Spinal cord (tissue), 10 donors: ENCODE results near the gene AIG1. TPM values are rescaled to one million over a fixed set of nuclear protein-coding genes. Genes with fewer than 3 reads are reported as not detected.

ENCODE experiments used
- DNase-seq, 6 donors: peaks; one replicate each; pipeline versions ENCODE4 v3.0.0 to v3.0.0-alpha.2; 2013 to 2015; ENCODE audit warnings: low spot score in 6 of 6, low read depth in 4 of 6
- H3K27ac ChIP-seq: one replicate; pipeline ENCODE4 v1.5.1; 2013; ENCODE audit warnings: low read depth, low read length, control low read depth
- H3K27me3 ChIP-seq: one replicate; pipeline ENCODE4 v1.6.1; 2013; ENCODE audit warnings: low read length; ENCODE audit not compliant: control insufficient read depth, insufficient read depth
- H3K36me3 ChIP-seq: one replicate; pipeline ENCODE4 v1.6.1; 2013; ENCODE audit warnings: low read length; ENCODE audit not compliant: control insufficient read depth, insufficient read depth
- H3K4me1 ChIP-seq: one replicate; pipeline ENCODE4 v1.6.1; 2013; ENCODE audit warnings: low read length; ENCODE audit not compliant: control insufficient read depth, insufficient read depth
- H3K4me3 ChIP-seq: one replicate; pipeline ENCODE4 v1.5.1; 2013; ENCODE audit warnings: low read depth, low read length, control low read depth
- H3K9me3 ChIP-seq: one replicate; pipeline ENCODE4 v1.6.1; 2013; ENCODE audit warnings: low read length; ENCODE audit not compliant: control insufficient read depth, insufficient read depth
- WGBS: methylation state at CpG from one replicate; pipeline ENCODE4 v1.1.5; 2013; ENCODE audit warnings: missing lambda C conversion rate; ENCODE audit not compliant: insufficient coverage; 5-methylcytosine and 5-hydroxymethylcytosine counted together
- polyA plus RNA-seq, 2 donors: library from polyadenylated mRNA; unstranded; fragments of 120-200 nt; gene quantifications; one replicate each; pipeline ENCODE4 v1.2.1, GENCODE V29; 2013; ENCODE audit not compliant: insufficient read length in 2 of 2
- total RNA-seq, 2 donors: library from RNA; depleted of rRNA in 1 of 2; stranded (reverse); fragments of 120-200 nt in 1 of 2; fragments of >200 nt in 1 of 2; gene quantifications; one replicate each; pipeline versions ENCODE4 v1.2.3 to v1.2.4, GENCODE V29; 2013 to 2014
- donor health status: healthy.

Gene AIG1
- total and polyA plus RNA-seq, 4 donors, result 56.5 to 72.6 (median 70.3) TPM

DNA sequence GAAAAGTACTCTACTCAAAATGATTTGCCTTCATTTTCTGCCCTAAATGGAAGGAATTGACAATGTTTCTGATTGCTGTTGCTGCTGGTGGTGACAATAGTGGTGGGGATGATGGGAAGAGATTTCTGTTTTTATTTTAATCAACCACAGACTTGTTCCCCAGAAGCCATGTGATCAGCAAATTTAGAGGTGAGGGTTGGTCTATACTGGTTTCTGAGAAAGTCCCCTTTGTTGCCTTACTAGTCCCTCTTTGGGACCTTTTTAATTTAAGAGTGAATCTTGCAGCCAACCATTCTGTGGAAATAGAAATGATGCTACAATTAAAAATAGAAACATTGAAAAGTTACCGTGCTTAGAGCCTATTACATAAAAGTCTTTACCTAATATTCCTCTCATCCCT, 43.2 kb downstream of the AIG1 start:
- WGBS, result no CpG with 5 or more reads among the region's 1 CpG
- Histone ChIP-seq H3K27me3 (no peaks in the 10 kb centered on the region), H3K36me3 (no peaks in the 10 kb centered on the region), H3K4me3 (no peak overlapping the region), H3K27ac (no peak overlapping the region), H3K4me1 (no peaks in the 10 kb centered on the region), H3K9me3 (no peaks in the 10 kb centered on the region)
- no peak for DNase-seq

DNA sequence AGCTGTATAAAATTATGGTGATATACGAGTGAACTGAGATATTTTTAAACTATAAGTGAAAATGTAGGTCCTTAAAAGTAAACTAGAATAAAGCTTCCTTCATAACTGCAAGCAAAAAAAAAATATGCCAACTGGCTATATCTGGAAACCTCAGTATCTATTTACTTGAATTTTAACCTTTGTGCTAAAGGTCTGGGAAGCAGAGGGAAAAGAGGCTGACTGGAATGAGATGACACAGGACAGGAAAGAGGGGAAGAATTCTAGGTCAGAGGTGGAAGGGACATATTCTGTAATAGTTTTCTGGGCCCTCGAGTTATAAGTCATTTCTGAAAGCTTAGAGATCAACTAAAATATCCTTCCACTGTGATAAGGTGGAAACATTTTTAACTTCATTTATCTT, 46.8 kb downstream of the AIG1 start:
- no peaks in the 10 kb centered on the region for H3K9me3 ChIP-seq
- no peaks in the 10 kb centered on the region for H3K36me3 ChIP-seq
- no peaks in the 10 kb centered on the region for H3K4me1 ChIP-seq
- no peak overlapping the region for H3K4me3 ChIP-seq
- H3K27me3 ChIP-seq, result no peaks in the 10 kb centered on the region
- no CpG with 5 or more reads among the region's 2 CpGs for WGBS
- no peak overlapping the region for H3K27ac ChIP-seq
- peak in 1 of 6 donors; percentile 4 for DNase-seq

DNA sequence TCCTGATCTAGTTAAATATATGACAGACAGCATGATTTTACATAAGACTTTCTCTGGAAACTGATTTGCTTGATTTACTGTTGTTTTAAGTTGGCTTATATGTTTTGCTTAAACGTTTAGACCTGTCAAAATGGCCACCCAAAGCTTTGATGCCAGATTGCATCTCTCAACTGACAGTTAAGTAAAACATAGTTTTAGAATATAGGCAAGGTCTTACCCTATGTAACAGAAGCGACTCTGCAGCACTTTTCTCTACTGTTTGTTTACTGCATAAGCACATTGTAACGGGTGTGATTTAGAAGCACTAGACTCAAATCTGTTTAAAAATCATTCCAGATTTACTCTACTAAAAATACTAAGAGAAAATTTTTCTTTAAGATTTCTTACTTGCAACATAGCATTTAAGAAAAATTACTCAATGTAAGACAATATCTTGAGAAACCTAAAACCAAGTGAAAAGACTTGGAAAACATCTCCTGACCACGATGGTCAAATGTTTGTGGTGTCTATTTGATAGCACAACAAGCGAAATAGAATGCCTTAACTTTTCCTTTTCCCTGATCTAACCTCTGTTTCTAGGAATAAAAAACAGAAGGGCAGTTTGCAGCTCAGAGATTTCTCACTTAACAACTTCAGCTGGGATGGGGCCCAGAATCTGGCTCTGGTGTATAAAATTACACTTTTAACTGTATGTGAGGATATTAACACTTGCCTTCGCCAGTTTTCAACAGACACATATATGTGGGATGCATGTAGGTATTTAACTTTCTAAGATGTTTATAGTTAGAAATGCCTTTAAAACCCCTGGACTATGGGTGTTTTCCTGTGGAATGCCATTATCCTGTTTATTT, 47.4 kb downstream of the AIG1 start:
- Histone ChIP-seq H3K9me3 (no peaks in the 10 kb centered on the region), H3K27me3 (no peaks in the 10 kb centered on the region), H3K4me1 (no peaks in the 10 kb centered on the region), H3K4me3 (no peak overlapping the region), H3K27ac (no peak overlapping the region), H3K36me3 (no peaks in the 10 kb centered on the region)
- whole genome bisulfite sequencing, result 33% methylated on average over 1 of the region's 6 CpGs
- peak in 1 of 6 donors; percentile 82 for DNase-seq

DNA sequence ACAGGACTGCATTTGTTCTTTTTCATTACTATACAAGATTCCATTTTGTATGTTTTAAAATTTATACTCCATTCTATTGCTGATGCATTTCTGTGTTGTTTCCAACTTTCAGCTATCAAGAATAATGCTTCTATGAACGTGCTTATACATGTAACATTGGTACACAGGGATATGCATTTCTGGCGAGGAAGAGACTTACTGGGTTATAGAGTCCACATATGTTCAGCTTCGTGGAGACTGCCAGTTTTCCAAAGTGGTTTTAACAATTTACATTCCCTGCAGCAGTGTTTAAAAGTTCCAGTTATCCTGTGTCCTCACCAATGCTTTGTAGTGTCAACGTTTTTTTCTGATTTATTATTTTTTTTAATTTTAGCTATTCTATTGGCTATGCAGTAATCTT, 48.5 kb downstream of the AIG1 start:
- H3K4me3 ChIP-seq, result no peak overlapping the region
- DNase-seq, result peak in 1 of 6 donors; percentile 55
- H3K36me3 ChIP-seq, result no peaks in the 10 kb centered on the region
- no peaks in the 10 kb centered on the region for H3K27me3 ChIP-seq
- H3K9me3 ChIP-seq, result no peaks in the 10 kb centered on the region
- no peaks in the 10 kb centered on the region for H3K4me1 ChIP-seq
- H3K27ac ChIP-seq, result no peak overlapping the region
- WGBS, result 50% methylated on average over 2 of the region's 4 CpGs

DNA sequence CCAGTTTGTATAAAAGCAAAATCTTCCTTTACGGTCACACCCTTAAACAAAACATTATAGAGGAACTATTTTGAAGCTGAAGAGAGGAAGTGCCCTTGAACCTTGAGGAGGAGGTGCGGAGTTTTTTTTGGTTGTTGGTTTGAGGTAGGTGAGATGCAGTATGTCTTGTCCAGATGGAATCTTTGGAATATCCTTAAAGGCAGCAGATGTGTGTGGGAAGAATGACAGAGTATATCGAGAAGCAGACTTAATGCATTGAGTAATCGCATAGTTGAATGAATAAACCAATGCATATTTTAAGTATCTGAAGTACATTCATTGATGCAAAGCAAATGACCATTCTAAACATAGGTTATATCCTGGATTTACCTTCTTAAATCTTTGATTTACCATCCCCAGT, 49.9 kb downstream of the AIG1 start:
- no peaks in the 10 kb centered on the region for H3K27me3 ChIP-seq
- no peak for DNase-seq
- H3K4me1 ChIP-seq, result no peaks in the 10 kb centered on the region
- H3K9me3 ChIP-seq, result no peaks in the 10 kb centered on the region
- no peaks in the 10 kb centered on the region for H3K36me3 ChIP-seq
- H3K27ac ChIP-seq, result no peak overlapping the region
- 100% methylated on average over 1 of the region's 4 CpGs for WGBS
- H3K4me3 ChIP-seq, result no peak overlapping the region

DNA sequence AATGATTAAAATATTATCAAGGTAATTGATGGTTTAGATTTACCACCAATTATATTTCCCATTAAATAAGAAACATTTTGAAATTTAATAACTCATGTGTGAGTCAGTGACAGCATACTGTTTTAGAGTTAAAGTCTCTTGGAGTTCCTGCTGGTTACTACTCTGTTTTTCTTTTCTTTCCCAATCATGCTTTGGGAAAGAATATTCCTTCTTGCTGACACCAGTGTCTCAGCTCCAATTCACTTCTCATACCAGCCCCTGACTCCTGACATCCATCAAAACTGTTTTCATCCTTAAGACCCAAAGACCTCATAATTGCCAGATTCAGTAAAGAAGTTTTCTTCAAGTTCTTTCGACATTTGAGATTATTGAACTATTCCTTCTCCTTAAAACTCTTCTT, 50.3 kb downstream of the AIG1 start:
- Histone ChIP-seq H3K36me3 (no peaks in the 10 kb centered on the region), H3K4me3 (no peak overlapping the region), H3K27me3 (no peaks in the 10 kb centered on the region), H3K4me1 (no peaks in the 10 kb centered on the region), H3K27ac (no peak overlapping the region), H3K9me3 (no peaks in the 10 kb centered on the region)
- DNase-seq, result no peak
- 100% methylated on average over 1 of the region's 1 CpG for WGBS

DNA sequence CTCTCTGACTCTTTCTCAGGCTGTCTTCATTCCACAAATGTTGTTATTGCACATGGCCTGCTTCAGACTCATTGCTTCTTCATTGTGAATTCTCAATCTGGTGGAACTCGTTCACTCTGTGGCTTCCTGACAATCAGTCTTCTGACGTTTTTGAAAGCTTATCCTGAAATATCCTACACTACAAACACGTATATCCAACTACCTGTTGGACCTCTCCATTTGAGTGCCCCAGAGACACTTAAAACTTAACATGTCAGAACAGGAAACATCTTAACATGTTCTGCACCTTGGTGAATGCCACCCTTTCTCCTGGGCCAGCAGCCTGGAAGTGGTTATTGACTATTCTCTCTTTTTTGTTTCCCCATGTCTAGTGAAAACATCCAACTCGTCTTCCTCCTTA, 50.8 kb downstream of the AIG1 start:
- H3K27ac ChIP-seq, result no peak overlapping the region
- 91% methylated on average over 4 of the region's 4 CpGs for WGBS
- DNase-seq, result no peak
- no peaks in the 10 kb centered on the region for H3K27me3 ChIP-seq
- no peaks in the 10 kb centered on the region for H3K36me3 ChIP-seq
- H3K4me1 ChIP-seq, result no peaks in the 10 kb centered on the region
- no peaks in the 10 kb centered on the region for H3K9me3 ChIP-seq
- H3K4me3 ChIP-seq, result no peak overlapping the region

DNA sequence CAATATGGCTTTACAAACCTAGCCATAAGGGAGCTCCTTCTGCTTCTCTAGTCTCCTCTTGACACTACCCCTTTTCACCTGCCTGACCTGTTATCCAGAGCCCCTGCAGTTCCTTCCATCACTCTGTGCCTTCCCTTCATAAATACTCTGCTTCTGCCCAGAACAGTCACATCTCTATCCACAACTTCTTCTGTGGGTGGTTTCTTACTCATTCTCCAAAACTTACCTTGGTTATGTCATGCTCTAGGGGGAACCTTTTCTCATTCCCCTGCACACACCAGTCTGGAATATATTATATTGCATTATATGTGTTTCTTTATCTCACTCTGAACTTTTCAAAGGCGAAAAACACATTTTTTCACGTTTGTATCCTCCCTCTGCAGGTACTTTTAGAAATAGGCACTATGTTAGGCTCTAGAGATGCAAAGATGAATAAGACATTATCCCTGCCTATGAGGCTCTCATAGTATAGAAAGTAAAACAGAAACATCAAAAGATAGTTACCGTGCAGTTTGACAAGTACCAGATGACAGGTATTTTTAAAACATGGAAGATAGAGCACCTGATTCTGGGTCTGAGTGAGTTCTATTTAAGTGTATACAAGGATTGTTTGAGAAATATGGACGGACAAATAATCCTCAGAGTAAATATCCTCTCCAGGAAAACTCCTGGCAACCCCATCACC, 51.5 kb downstream of the AIG1 start:
- no peak overlapping the region for H3K4me3 ChIP-seq
- H3K9me3 ChIP-seq, result no peaks in the 10 kb centered on the region
- DNase-seq, result no peak
- no peaks in the 10 kb centered on the region for H3K36me3 ChIP-seq
- H3K27me3 ChIP-seq, result no peaks in the 10 kb centered on the region
- H3K27ac ChIP-seq, result no peak overlapping the region
- 100% methylated on average over 1 of the region's 4 CpGs for WGBS
- no peaks in the 10 kb centered on the region for H3K4me1 ChIP-seq

- no peaks in the 10 kb centered on the region for H3K27me3 ChIP-seq
- no peaks in the 10 kb centered on the region for H3K9me3 ChIP-seq
- H3K36me3 ChIP-seq, result no peaks in the 10 kb centered on the region
- H3K27ac ChIP-seq, result no peak overlapping the region
- H3K4me1 ChIP-seq, result no peaks in the 10 kb centered on the region
- WGBS, result 97% methylated on average over 3 of the region's 5 CpGs
- H3K4me3 ChIP-seq, result no peak overlapping the region
- DNase-seq, result no peak
These were observed 52.1 kb downstream of the AIG1 start for GRCh38 chr6:143112837-143113236.

GRCh38 chr6:143115728-143116127, 55.0 kb downstream of the AIG1 start:
- H3K27me3 ChIP-seq, result no peaks in the 10 kb centered on the region
- no peak overlapping the region for H3K27ac ChIP-seq
- no peak overlapping the region for H3K4me3 ChIP-seq
- DNase-seq, result no peak
- H3K9me3 ChIP-seq, result no peaks in the 10 kb centered on the region
- H3K4me1 ChIP-seq, result no peaks in the 10 kb centered on the region
- WGBS, result 100% methylated on average over 2 of the region's 3 CpGs
- no peaks in the 10 kb centered on the region for H3K36me3 ChIP-seq
